ENCODE measurements around the gene F5. TPM values are rescaled to one million over a fixed set of nuclear protein-coding genes. Genes with fewer than 3 reads are reported as not detected.

Gene F5
- total RNA-seq, 1 experiment from 2014 or later = not detected

- DNase-seq (ENCODE audit: low read depth) = no peak
These were observed 102.7 kb downstream of the F5 start for GRCh38 chr1:169483500-169483966.

- no peak for DNase-seq (ENCODE audit: low read depth)
These were observed 106.8 kb downstream of the F5 start for GRCh38 chr1:169479363-169480066.

GRCh38 chr1:169478094-169478672 lies 108.1 kb downstream of the F5 start:
- no peak for DNase-seq (ENCODE audit: low read depth)

GRCh38 chr1:169475806-169476387 lies 110.4 kb downstream of the F5 start:
- no peak for DNase-seq (ENCODE audit: low read depth)

- no peak for DNase-seq (ENCODE audit: low read depth)
These were observed 111.8 kb downstream of the F5 start for GRCh38 chr1:169474302-169474995.

GRCh38 chr1:169473347-169473746 lies 112.9 kb downstream of the F5 start:
- DNase-seq (ENCODE audit: low read depth) = peak; percentile 42

- no peak for DNase-seq (ENCODE audit: low read depth)
These were observed 113.5 kb downstream of the F5 start for GRCh38 chr1:169472738-169473137.

- peak; percentile 8 for DNase-seq (ENCODE audit: low read depth)
These were observed 117.3 kb downstream of the F5 start for GRCh38 chr1:169468982-169469381.

- peak; percentile 56 for DNase-seq (ENCODE audit: low read depth)
These were observed 119.7 kb downstream of the F5 start for GRCh38 chr1:169466259-169467230.

- no peak for DNase-seq (ENCODE audit: low read depth)
These were observed 121.0 kb downstream of the F5 start for GRCh38 chr1:169465281-169465680.

Small RNA genes lying within 50 kb of the gene (small RNA-seq; reads per million reads assigned to genes)
- gene AL021068.2 = not detected

Other genes starting within 250 kb of the F5 start
- gene NME7, start 218.7 kb downstream of the F5 start, total RNA-seq (2014; rRNA removed; shearing (Covaris generic)) = 21.0 and 30.0 TPM in 2 replicates
- 26.4 and 31.3 TPM in 2 replicates for gene BLZF1, start 218.3 kb downstream of the F5 start, total RNA-seq (2014; rRNA removed; shearing (Covaris generic))
- gene CCDC181, start 159.0 kb downstream of the F5 start, total RNA-seq (2014; rRNA removed; shearing (Covaris generic)) = 1.1 and 1.5 TPM in 2 replicates
- gene SLC19A2, start 100.5 kb downstream of the F5 start, total RNA-seq (2014; rRNA removed; shearing (Covaris generic)) = 7.1 and 7.2 TPM in 2 replicates
- gene SELP, start 43.6 kb upstream of the F5 start, total RNA-seq (2014; rRNA removed; shearing (Covaris generic)) = not detected in 2 replicates
- 0.27 TPM in 1 of 2 replicates, not detected in the other for gene SELL, start 125.1 kb upstream of the F5 start, total RNA-seq (2014; rRNA removed; shearing (Covaris generic))
- not detected in 2 replicates for gene SELE, start 147.6 kb upstream of the F5 start, total RNA-seq (2014; rRNA removed; shearing (Covaris generic))
- 9.1 and 10.6 TPM in 2 replicates for gene METTL18, start 208.4 kb upstream of the F5 start, total RNA-seq (2014; rRNA removed; shearing (Covaris generic))